A549 (cell line): ENCODE results near the gene OBSCN. TPM values are rescaled to one million over a fixed set of nuclear protein-coding genes. Genes with fewer than 3 reads are reported as not detected.

Experiments
- ATAC-seq, 2 experiments: fragments of 200-7000 bp in 1 of 2; fragments of >200 bp in 1 of 2; cut with Nextera tagmentation in 1 of 2; cut with Tn5 transposase in 1 of 2; 3 replicates each; pipeline versions ENCODE4 v1.8.0 to v1.9.1; 2018 to 2020; ENCODE audit warnings: mild to moderate bottlenecking in 1 of 2, moderate library complexity in 1 of 2
- CTCF ChIA-PET: fragments of 300-600 bp; sonication (Branson Sonifier 250); formaldehyde crosslinking; extraction: SDS; loops from one replicate; lab custom pipeline; 2021; ENCODE audit warnings: antibody characterized with exemption, inconsistent platforms; lab: Yijun Ruan, JAX
- POLR2A ChIA-PET: fragments of 350-600 bp; formaldehyde crosslinking; extraction: SDS; loops from one replicate; lab custom pipeline; 2021; ENCODE audit warnings: antibody characterized with exemption, inconsistent platforms; lab: Yijun Ruan, JAX
- DNase-seq, 2 experiments: peaks; one replicate each; pipeline versions ENCODE4 v3.0.0 to v3.0.0-alpha.2; 2011 to 2016; ENCODE audit warnings: low read depth in 1 of 2, low spot score in 1 of 2
- FAIRE-seq: peaks from 2 replicates; lab custom pipeline; 2011; peaks lifted over from hg19 to GRCh38; lab: Jason Lieb, UNC
- H3K27ac ChIP-seq, 2 experiments: fragments of >200 bp; sonication (Bioruptor Twin); formaldehyde crosslinking; 3 replicates each; pipeline ENCODE4 v1.5.1; 2016 to 2017
- H3K4me1 ChIP-seq: fragments of >200 bp; sonication (Bioruptor Twin); formaldehyde crosslinking; 3 replicates; pipeline ENCODE4 v1.6.1; 2016
- H3K4me2 ChIP-seq: fragments of >200 bp; sonication (Bioruptor Twin); formaldehyde crosslinking; 3 replicates; pipeline ENCODE4 v1.6.1; 2016
- H3K4me3 ChIP-seq: fragments of >200 bp; sonication (Bioruptor Twin); formaldehyde crosslinking; 3 replicates; pipeline ENCODE4 v1.5.1; 2016
- H3K9me3 ChIP-seq: fragments of >200 bp; sonication (Bioruptor Twin); formaldehyde crosslinking; 3 replicates; pipeline ENCODE4 v1.6.1; 2016
- BHLHE40 ChIP-seq: IDR thresholded peaks from 2 replicates; pipeline ENCODE4 v1.6.1; 2012; ENCODE audit warnings: low read depth, low read length, inconsistent platforms
- CEBPB ChIP-seq, 2 experiments: fragments of >200 bp in 1 of 2; sonication (Bioruptor Twin) in 1 of 2; formaldehyde crosslinking in 1 of 2; IDR thresholded peaks; 2 replicates each; pipeline ENCODE4 v1.6.1; 2012 to 2016
- CHD4 ChIP-seq: fragments of 200-600 bp; sonication (generic); IDR thresholded peaks from 2 replicates; pipeline ENCODE4 v1.6.1; 2016; ENCODE audit warnings: antibody characterized with exemption, mild to moderate bottlenecking, borderline replicate concordance
- EHMT2 ChIP-seq: fragments of 200-600 bp; sonication (generic); IDR thresholded peaks from 2 replicates; pipeline ENCODE4 v1.6.1; 2016; ENCODE audit warnings: antibody characterized with exemption, low read depth, mild to moderate bottlenecking, moderate library complexity
- ELK1 ChIP-seq: fragments of 150-350 bp; IDR thresholded peaks from 2 replicates; pipeline ENCODE4 v1.6.1; 2014; ENCODE audit warnings: low read depth, mild to moderate bottlenecking, low read length
- ESRRA ChIP-seq: fragments of 150-350 bp; IDR thresholded peaks from 2 replicates; pipeline ENCODE4 v1.6.1; 2014; ENCODE audit warnings: mild to moderate bottlenecking, low read length, borderline replicate concordance
- FOSB ChIP-seq: fragments of 250-450 bp; sonication (Bioruptor Pico); IDR thresholded peaks from 2 replicates; pipeline ENCODE4 v1.5.0; 2020; ENCODE audit warnings: mild to moderate bottlenecking, moderate library complexity
- FOSL2 ChIP-seq, 2 experiments: fragments of 450-650 bp in 1 of 2; fragments of >200 bp in 1 of 2; sonication (Bioruptor Twin) in 1 of 2; formaldehyde crosslinking; IDR thresholded peaks; 2 replicates each; pipeline versions ENCODE4 v1.5.0 to v1.6.1; 2016 to 2020; ENCODE audit warnings: mild to moderate bottlenecking in 1 of 2, moderate library complexity in 1 of 2
- FOXS1 ChIP-seq: fragments of 250-450 bp; sonication (Bioruptor Pico); IDR thresholded peaks from 2 replicates; pipeline ENCODE4 v1.5.0; 2020; ENCODE audit warnings: mild to moderate bottlenecking, moderate library complexity
- GATA3 ChIP-seq: IDR thresholded peaks from 2 replicates; pipeline ENCODE4 v1.6.1; 2012; ENCODE audit warnings: borderline replicate concordance
- HDAC2 ChIP-seq: fragments of 200-600 bp; sonication (generic); IDR thresholded peaks from 2 replicates; pipeline ENCODE4 v1.6.1; 2016
- HEYL ChIP-seq: fragments of 250-450 bp; sonication (Bioruptor Pico); IDR thresholded peaks from 2 replicates; pipeline ENCODE4 v1.8.0; 2021; ENCODE audit warnings: mild to moderate bottlenecking, moderate library complexity
- HOXA7 ChIP-seq: fragments of 250-450 bp; sonication (Bioruptor Pico); IDR thresholded peaks from 2 replicates; pipeline ENCODE4 v1.5.0; 2020; ENCODE audit warnings: mild to moderate bottlenecking, moderate library complexity
- HOXB13 ChIP-seq: fragments of 250-450 bp; sonication (Bioruptor Pico); IDR thresholded peaks from 2 replicates; pipeline ENCODE4 v1.5.0; 2020; ENCODE audit warnings: low read depth, mild to moderate bottlenecking, moderate library complexity
- HOXB5 ChIP-seq: fragments of 250-450 bp; sonication (Bioruptor Pico); IDR thresholded peaks from 2 replicates; pipeline ENCODE4 v1.5.0; 2020; ENCODE audit warnings: mild to moderate bottlenecking, moderate library complexity
- JUN ChIP-seq, 2 experiments: fragments of >200 bp; sonication (Bioruptor Twin); formaldehyde crosslinking; IDR thresholded peaks; 2 replicates in 1 of 2; 3 replicates in 1 of 2; pipeline ENCODE4 v1.6.1; 2016 to 2017
- PBX3 ChIP-seq: IDR thresholded peaks from 2 replicates; pipeline ENCODE4 v1.6.1; 2012
- POLR2A ChIP-seq: IDR thresholded peaks from 2 replicates; pipeline ENCODE4 v1.6.1; 2012; ENCODE audit warnings: mild to moderate bottlenecking, low read length
- RCOR1 ChIP-seq: fragments of 150-350 bp; IDR thresholded peaks from 2 replicates; pipeline ENCODE4 v1.6.1; 2014; ENCODE audit warnings: antibody characterized with exemption, low read length, low read depth
- RNF2 ChIP-seq: fragments of 200-600 bp; sonication (generic); IDR thresholded peaks from 2 replicates; pipeline ENCODE4 v1.6.1; 2016; ENCODE audit warnings: low read depth, mild to moderate bottlenecking, antibody characterized with exemption, moderate library complexity, borderline replicate concordance
- SMC3 ChIP-seq: fragments of >200 bp; sonication (Bioruptor Twin); formaldehyde crosslinking; IDR thresholded peaks from 3 replicates; pipeline ENCODE4 v1.6.1; 2018; ENCODE audit warnings: inconsistent platforms
- TFCP2L1 ChIP-seq: fragments of 250-450 bp; sonication (Bioruptor Pico); IDR thresholded peaks from 2 replicates; pipeline ENCODE4 v1.5.0; 2021; ENCODE audit warnings: mild to moderate bottlenecking
- TP53 ChIP-seq: fragments of 250-450 bp; sonication (Bioruptor Pico); IDR thresholded peaks from 2 replicates; pipeline ENCODE4 v1.5.0; 2021; ENCODE audit warnings: mild to moderate bottlenecking, moderate library complexity
- USF2 ChIP-seq: fragments of 450-650 bp; IDR thresholded peaks from 2 replicates; pipeline ENCODE4 v1.6.1; 2014; ENCODE audit warnings: antibody characterized with exemption
- ZC3H11A ChIP-seq: fragments of 450-650 bp; IDR thresholded peaks from 2 replicates; pipeline ENCODE4 v1.6.1; 2014; ENCODE audit warnings: antibody characterized with exemption, mild to moderate bottlenecking
- ZNF302 ChIP-seq: fragments of 250-450 bp; sonication (Bioruptor Pico); IDR thresholded peaks from 2 replicates; pipeline ENCODE4 v1.9.0; 2021; ENCODE audit warnings: inconsistent platforms, mild to moderate bottlenecking, moderate library complexity
- ZSCAN20 ChIP-seq: fragments of 250-450 bp; sonication (Bioruptor Pico); IDR thresholded peaks from 2 replicates; pipeline ENCODE4 v1.8.0; 2022; ENCODE audit warnings: mild to moderate bottlenecking, moderate library complexity
- WGBS: methylation state at CpG from one replicate; pipeline ENCODE4 v1.1.6; 2017; ENCODE audit errors: missing lambda C conversion rate; 5-methylcytosine and 5-hydroxymethylcytosine counted together
- polyA plus RNA-seq, 4 experiments: library from polyadenylated mRNA; depleted of rRNA in 3 of 4; stranded (reverse); fragments of >200 nt; fragmentation: RNase III in 1 of 4; extraction: RNeasy Plus Mini Kit Qiagen cat#74134 plus additional on column Dnase treatment in 1 of 4; gene quantifications; 2 replicates in 3 of 4; 3 replicates in 1 of 4; pipeline ENCODE4 v1.2.3, GENCODE V29; 2011 to 2017

The OBSCN gene
- polyA plus RNA-seq, 2 of the 4 experiments (the other 2 are of a cell fraction): 3.1 to 6.8 TPM

GRCh38 chr1:228383773-228384172, 175.9 kb downstream of the OBSCN start:
- FAIRE-seq: no peak
- TF ChIP-seq CHD4 (no peak), FOSL2 (IDR thresholded peaks at IDR 0.05) (no peak), FOSL2 (CRISPR knock-in tag; IDR thresholded peaks at IDR 0.05) (no peak), RNF2 (no peak), ZC3H11A (no peak), PBX3 (no peak), ESRRA (no peak), BHLHE40 (no peak), HOXB5 (CRISPR knock-in tag) (no peak), SMC3 (no peak)

GRCh38 chr1:228385232-228385631, 177.4 kb downstream of the OBSCN start:
- Histone ChIP-seq H3K4me2 (no peak overlapping the region), H3K4me3 (no peak overlapping the region), H3K27ac (no peak overlapping the region), H3K9me3 (no peaks in the 10 kb centered on the region), H3K4me1 (no peaks in the 10 kb centered on the region)
- ChIA-PET CTCF (interaction anchor here (0.9 to 4.6 kb wide), 2 partner anchors 8 to 265 kb away, joined by 3 to 17 read pairs; no protein-coding TSS in a partner anchor), POLR2A (no interaction called here)
- no peak for FAIRE-seq
- ATAC-seq: no peak
- TF ChIP-seq USF2: no peak
- no peak for TF ChIP-seq ELK1
- no peak for TF ChIP-seq ZNF302 (CRISPR knock-in tag)
- no peak for TF ChIP-seq FOSB (CRISPR knock-in tag)
- TF ChIP-seq TFCP2L1 (CRISPR knock-in tag): no peak
- TF ChIP-seq HOXB13 (CRISPR knock-in tag): no peak
- TF ChIP-seq ZSCAN20 (CRISPR knock-in tag): no peak
- TF ChIP-seq GATA3: no peak
- no peak for TF ChIP-seq EHMT2
- TF ChIP-seq TP53 (CRISPR knock-in tag): no peak
- TF ChIP-seq JUN (IDR thresholded peaks at IDR 0.05): no peak
- TF ChIP-seq FOXS1 (CRISPR knock-in tag): no peak
- TF ChIP-seq RCOR1: no peak
- TF ChIP-seq BHLHE40: no peak
- no peak for TF ChIP-seq HOXA7 (CRISPR knock-in tag)
- TF ChIP-seq FOSL2 (IDR thresholded peaks at IDR 0.05): no peak
- TF ChIP-seq FOSL2 (CRISPR knock-in tag; IDR thresholded peaks at IDR 0.05): no peak
- TF ChIP-seq HEYL (CRISPR knock-in tag): no peak
- no peak for TF ChIP-seq HDAC2
- TF ChIP-seq CEBPB (IDR thresholded peaks at IDR 0.05): no peak
- TF ChIP-seq POLR2A: no peak
- no peak for DNase-seq

More at GRCh38 chr1:228383773-228384172, 175.9 kb downstream of the OBSCN start:
- Histone ChIP-seq H3K4me3 (no peak overlapping the region), H3K27ac (no peak overlapping the region), H3K4me1 (peaks cover 6% of the 10 kb centered on the region; the same call in 1 of the 3 replicates), H3K4me2 (no peak overlapping the region), H3K9me3 (no peaks in the 10 kb centered on the region)
- POLR2A ChIA-PET: no interaction called here
- ATAC-seq: no peak
- CTCF ChIA-PET: interaction anchor here (4.6 kb wide), 1 partner anchor 9 kb away, joined by 17 read pairs; no protein-coding TSS in a partner anchor
- no peak for DNase-seq
- 67% methylated on average over 2 of the region's 2 CpGs for WGBS
